Kidney epithelial cell (primary cell): ENCODE measurements around the gene RPH3AL. TPM values are rescaled to one million over a fixed set of nuclear protein-coding genes. Genes with fewer than 3 reads are reported as not detected.

ENCODE experiments used
- DNase-seq: peaks from one replicate; pipeline ENCODE4 v3.0.0-alpha.2; 2010; ENCODE audit warnings: low read depth
- H3K27me3 ChIP-seq: 2 replicates; pipeline ENCODE4 v1.6.0; 2011; ENCODE audit warnings: low read length; ENCODE audit not compliant: control insufficient read depth, insufficient read depth
- H3K36me3 ChIP-seq: 2 replicates; pipeline ENCODE4 v1.5.1; 2011; ENCODE audit warnings: low read length; ENCODE audit not compliant: control insufficient read depth, insufficient read depth
- H3K4me3 ChIP-seq: 2 replicates; pipeline ENCODE4 v1.5.1; 2011; ENCODE audit warnings: low read depth, mild to moderate bottlenecking, control low read depth, low read length
- CTCF ChIP-seq: IDR thresholded peaks from 2 replicates; pipeline ENCODE4 v1.5.1; 2011; ENCODE audit warnings: mild to moderate bottlenecking, moderate library complexity, low read length, control low read depth, inconsistent platforms; ENCODE audit not compliant: insufficient read depth, poor library complexity, severe bottlenecking
- total RNA-seq: library from RNA; depleted of rRNA; stranded (reverse); fragments of >200 nt; gene quantifications from 2 replicates; pipeline ENCODE4 v1.2.3, GENCODE V29; 2015

The RPH3AL gene
- total RNA-seq, 1 donor from 2014 or later: 15.1 TPM

- TF ChIP-seq CTCF: no peak
- DNase-seq: no peak
- Histone ChIP-seq H3K4me3 (no peak overlapping the region), H3K27me3 (peaks cover 2% of the 10 kb centered on the region), H3K36me3 (no peaks in the 10 kb centered on the region)
These were observed 167.0 kb downstream of the RPH3AL start for GRCh38 chr17:185445-186138.

GRCh38 chr17:183021-183420 is 169.6 kb downstream of the RPH3AL start:
- no peak for TF ChIP-seq CTCF
- DNase-seq: no peak
- H3K36me3 ChIP-seq: no peaks in the 10 kb centered on the region
- H3K27me3 ChIP-seq: peaks cover 2% of the 10 kb centered on the region
- H3K4me3 ChIP-seq: no peak overlapping the region

- peaks cover 1% of the 10 kb centered on the region for H3K36me3 ChIP-seq
- H3K27me3 ChIP-seq: peaks cover 2% of the 10 kb centered on the region
- TF ChIP-seq CTCF: no peak
- no peak for DNase-seq
- peak overlapping the region; percentile 42 for H3K4me3 ChIP-seq
These were observed 170.4 kb downstream of the RPH3AL start for GRCh38 chr17:182050-182751.

- DNase-seq: no peak
- peak within 1 kb of the TSS; percentile 62 for H3K4me3 ChIP-seq
- TF ChIP-seq CTCF: no peak
- peaks cover 2% of the 10 kb centered on the region for H3K27me3 ChIP-seq
- peaks cover 1% of the 10 kb centered on the region for H3K36me3 ChIP-seq
These were observed 171.2 kb downstream of the RPH3AL start, which contains the start of gene DOC2B for GRCh38 chr17:181245-182049. DOC2B (minus strand) TSS chr17:181650; CDS start chr17:181479, 171 bp downstream.

- TF ChIP-seq CTCF: no peak
- DNase-seq: no peak
- Histone ChIP-seq H3K27me3 (peaks cover 2% of the 10 kb centered on the region), H3K4me3 (peak overlapping the region; percentile 62), H3K36me3 (peaks cover 1% of the 10 kb centered on the region)
These were observed 172.0 kb downstream of the RPH3AL start for GRCh38 chr17:180381-181244.
